Heart right ventricle (tissue), 16 donors: ENCODE results near the gene TRABD2A. TPM values are rescaled to one million over a fixed set of nuclear protein-coding genes. Genes with fewer than 3 reads are reported as not detected.

Experiments
- ATAC-seq, 8 donors: fragments of 200-7000 bp; cut with Tn5 transposase; one replicate each; pipeline ENCODE4 v1.9.1; 2020; ENCODE audit warnings: mild to moderate bottlenecking in 8 of 8, moderate library complexity in 8 of 8, moderate number of reproducible peaks in 1 of 8
- DNase-seq, 2 donors: peaks; one replicate each; pipeline ENCODE4 v3.0.0-alpha.2; 2020
- H3K27ac ChIP-seq, 10 donors: fragments of 200-600 bp; sonication (generic) in 2 of 10; one replicate each; pipeline versions ENCODE4 v1.5.0 to v1.8.0; 2020 to 2022; ENCODE audit warnings: mild to moderate bottlenecking in 3 of 10
- H3K27me3 ChIP-seq, 7 donors: fragments of 200-600 bp; one replicate each; pipeline ENCODE4 v1.8.0; 2021 to 2022; ENCODE audit warnings: mild to moderate bottlenecking in 2 of 7
- H3K36me3 ChIP-seq, 9 donors: fragments of 200-600 bp; sonication (generic) in 1 of 9; one replicate each; pipeline versions ENCODE4 v1.5.0 to v1.8.0; 2020 to 2022; ENCODE audit warnings: mild to moderate bottlenecking in 2 of 9
- H3K4me1 ChIP-seq, 9 donors: fragments of 200-600 bp; sonication (generic) in 1 of 9; one replicate each; pipeline versions ENCODE4 v1.5.0 to v1.8.0; 2020 to 2022; ENCODE audit warnings: mild to moderate bottlenecking in 4 of 9
- H3K4me3 ChIP-seq, 10 donors: fragments of 200-600 bp; sonication (generic) in 2 of 10; one replicate each; pipeline versions ENCODE4 v1.5.0 to v1.8.0; 2020 to 2022; ENCODE audit warnings: mild to moderate bottlenecking in 7 of 10, moderate library complexity in 2 of 10
- H3K9me3 ChIP-seq, 11 donors: fragments of 200-600 bp in 10 of 11; sonication (generic) in 2 of 11; one replicate each; pipeline versions ENCODE4 v1.5.0 to v1.8.0; 2013 to 2022; ENCODE audit warnings: mild to moderate bottlenecking in 2 of 11, control low read depth in 1 of 11, moderate library complexity in 1 of 11
- CTCF ChIP-seq, 9 donors: fragments of 200-600 bp; sonication (generic) in 2 of 9; IDR thresholded peaks; one replicate each; pipeline versions ENCODE4 v1.5.0 to v1.8.0; 2021 to 2022; ENCODE audit warnings: antibody characterized with exemption in 9 of 9, mild to moderate bottlenecking in 5 of 9, moderate library complexity in 1 of 9
- WGBS, 2 donors: extraction: QIAGEN DNeasy Blood & Tissue Kit; methylation state at CpG; one replicate each; pipeline ENCODE4 v1.1.7; 2013; ENCODE audit warnings: inconsistent platforms in 1 of 2; 5-methylcytosine and 5-hydroxymethylcytosine counted together
- intact Hi-C, 10 donors: fragments of 100-400 bp; cut with DNase I; formaldehyde crosslinking; loops; one replicate each; pipeline versions ENCODE4 v1.11.1 to v1.14.2; 2022
- polyA plus RNA-seq, 2 donors: library from polyadenylated mRNA; stranded (reverse); fragments of 200-250 nt; gene quantifications; one replicate each; pipeline ENCODE4 v1.2.3, GENCODE V29; 2013
- total RNA-seq, 10 donors: library from RNA; stranded (reverse); fragmentation: NEBNext Ultra II Directional in 3 of 10; extraction: Animal tissue kit (Norgen Biotek cat#: 25700) in 3 of 10; gene quantifications; one replicate each; pipeline versions ENCODE4 v1.2.1 to v1.2.4, GENCODE V29; 2021 to 2023
- donor health status: Arrhythmogenic right ventricular cardiomyopathy.
- donor health status: ischemic (EF 13 %, LVEDD 7.1; RV severe dilation, severe dysfunction).
- donor health status: healthy with polysubstance abuse.
- donor health status: DM: no; HTN: yes; CAD: no.
- donor health status: DM: no; HTN: no; CAD: no.
- donor health status: ischemic (EF 25% LVEDD 6.9; RV normal size, moderate dysfunction).
- donor health status: ischemic (EF 25% LVEDD 5.7; RV mildly dilated, moderate dysfunction).
- donor health status: healthy.
- donor health status: DM: yes; HTN: yes; CAD: no.
- donor health status: Ischemic cardiomyopathy.
- donor health status: ischemic (EF 35%, LVEDD 5.7; RV mildly dilated, moderate dysfunction).
- donor health status: nonischemic (EF 11% LVEDD 7.7; RV severe dilation, severe dysfunction).
- donor health status: DM: yes; HTN: yes; CAD: no.
- donor health status: PGD.
- donor health status: ischemic (EF 29% LVEDD 5.4; RV normal size, mild dysfunction).
- donor health status: nonischemic (EF 23%, LVEDD 6.1; RV moderate dilation, normal function).

Gene TRABD2A
- total and polyA plus RNA-seq, 12 donors, result 0.34 to 2.0 (median 0.68) TPM

- DNase-seq (no peak), ATAC-seq (peak in 5 of 8 donors; percentile 25 to 71 (median 41))
- no peaks in the 10 kb centered on the region for H3K36me3 ChIP-seq
- peaks cover 0 to 17% (median 0%) of the 10 kb centered on the region in 9 donors for H3K4me1 ChIP-seq
- TF ChIP-seq CTCF (IDR thresholded peaks at IDR 0.05), result no peak
- WGBS, 2 donors, result 50 to 63% methylated on average over 4 of the region's 4 CpGs
- H3K9me3 ChIP-seq, result peaks cover 0 to 4% (median 0%) of the 10 kb centered on the region in 11 donors
- intact Hi-C loops, result no loop called here
- no peak overlapping the region for H3K27ac ChIP-seq
- no peak overlapping the region for H3K4me3 ChIP-seq
- no peaks in the 10 kb centered on the region for H3K27me3 ChIP-seq
Measured at GRCh38 chr2:84807063-84807485, 73.8 kb downstream of the TRABD2A start.

GRCh38 chr2:84805250-84805958 lies 75.5 kb downstream of the TRABD2A start:
- H3K9me3 ChIP-seq, result peaks cover 0 to 12% (median 0%) of the 10 kb centered on the region in 11 donors
- intact Hi-C loops, result no loop called here
- no peak for DNase-seq

GRCh38 chr2:84801811-84802210 lies 79.1 kb downstream of the TRABD2A start:
- H3K4me1 ChIP-seq, result peaks cover 0 to 14% (median 0%) of the 10 kb centered on the region in 9 donors
- intact Hi-C loops, result no loop called here
- DNase-seq (no peak), ATAC-seq (no peak)
- 76 to 92% methylated on average over 2 of the region's 2 CpGs for WGBS, 2 donors
- H3K4me3 ChIP-seq, result no peak overlapping the region
- H3K9me3 ChIP-seq, result peaks cover 0 to 12% (median 0%) of the 10 kb centered on the region in 11 donors
- no peaks in the 10 kb centered on the region for H3K27me3 ChIP-seq
- no peak for TF ChIP-seq CTCF (IDR thresholded peaks at IDR 0.05)
- H3K36me3 ChIP-seq, result no peaks in the 10 kb centered on the region
- H3K27ac ChIP-seq, result no peak overlapping the region

More at GRCh38 chr2:84805250-84805958, 75.5 kb downstream of the TRABD2A start:
- no peak for TF ChIP-seq CTCF (IDR thresholded peaks at IDR 0.05)
- WGBS, 2 donors, result 58 to 60% methylated on average over 1 of the region's 1 CpG
- H3K4me1 ChIP-seq, result peaks cover 0 to 17% (median 0%) of the 10 kb centered on the region in 9 donors
- no peaks in the 10 kb centered on the region for H3K27me3 ChIP-seq
- no peak overlapping the region for H3K27ac ChIP-seq
- no peaks in the 10 kb centered on the region for H3K36me3 ChIP-seq
- no peak for ATAC-seq
- no peak overlapping the region for H3K4me3 ChIP-seq

- ATAC-seq (no peak), DNase-seq (no peak)
- WGBS, 2 donors, result 75 to 82% methylated on average over 1 of the region's 1 CpG
- Histone ChIP-seq H3K36me3 (no peaks in the 10 kb centered on the region), H3K4me3 (no peak overlapping the region), H3K4me1 (peaks cover 0 to 1% (median 0%) of the 10 kb centered on the region in 9 donors), H3K27ac (no peak overlapping the region), H3K27me3 (no peaks in the 10 kb centered on the region), H3K9me3 (peaks cover 0 to 12% (median 0%) of the 10 kb centered on the region in 11 donors)
- TF ChIP-seq CTCF (IDR thresholded peaks at IDR 0.05), result no peak
- intact Hi-C loops, result no loop called here
Measured at GRCh38 chr2:84800194-84800805, 80.6 kb downstream of the TRABD2A start.
